GM13976 (cell line): ENCODE measurements around the gene TRIM44.

ENCODE experiments used
- DNase-seq: peaks from one replicate; pipeline ENCODE4 v3.0.0; 2012; ENCODE audit warnings: low spot score
- in situ Hi-C: fragments of 300-500 bp; cut with MboI; formaldehyde crosslinking; loops from one replicate; pipeline ENCODE4 v1.12.0; 2022; ENCODE audit warnings: low sequenced_read_pairs, mixed read lengths, inconsistent platforms; ENCODE audit not compliant: unreplicated experiment
- TF ChIP-seq, protein P1 (sequence below): IDR thresholded peaks from 2 replicates; pipeline ENCODE4 v1.5.1; 2012; ENCODE audit warnings: borderline replicate concordance, mild to moderate bottlenecking; ENCODE audit not compliant: insufficient read depth; ENCODE audit errors: extremely low read depth, missing control alignments, control extremely low read depth

The TRIM44 gene

GRCh38 chr11:35798983-35799382, 136.4 kb downstream of the TRIM44 start:
- in situ Hi-C loops: loop anchor here (10.0 kb wide), 1 partner anchor 124 kb away; no protein-coding TSS in a partner anchor
- TF ChIP-seq, protein P1, sequence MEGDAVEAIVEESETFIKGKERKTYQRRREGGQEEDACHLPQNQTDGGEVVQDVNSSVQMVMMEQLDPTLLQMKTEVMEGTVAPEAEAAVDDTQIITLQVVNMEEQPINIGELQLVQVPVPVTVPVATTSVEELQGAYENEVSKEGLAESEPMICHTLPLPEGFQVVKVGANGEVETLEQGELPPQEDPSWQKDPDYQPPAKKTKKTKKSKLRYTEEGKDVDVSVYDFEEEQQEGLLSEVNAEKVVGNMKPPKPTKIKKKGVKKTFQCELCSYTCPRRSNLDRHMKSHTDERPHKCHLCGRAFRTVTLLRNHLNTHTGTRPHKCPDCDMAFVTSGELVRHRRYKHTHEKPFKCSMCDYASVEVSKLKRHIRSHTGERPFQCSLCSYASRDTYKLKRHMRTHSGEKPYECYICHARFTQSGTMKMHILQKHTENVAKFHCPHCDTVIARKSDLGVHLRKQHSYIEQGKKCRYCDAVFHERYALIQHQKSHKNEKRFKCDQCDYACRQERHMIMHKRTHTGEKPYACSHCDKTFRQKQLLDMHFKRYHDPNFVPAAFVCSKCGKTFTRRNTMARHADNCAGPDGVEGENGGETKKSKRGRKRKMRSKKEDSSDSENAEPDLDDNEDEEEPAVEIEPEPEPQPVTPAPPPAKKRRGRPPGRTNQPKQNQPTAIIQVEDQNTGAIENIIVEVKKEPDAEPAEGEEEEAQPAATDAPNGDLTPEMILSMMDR: no peak
- DNase-seq: no peak

DNA sequence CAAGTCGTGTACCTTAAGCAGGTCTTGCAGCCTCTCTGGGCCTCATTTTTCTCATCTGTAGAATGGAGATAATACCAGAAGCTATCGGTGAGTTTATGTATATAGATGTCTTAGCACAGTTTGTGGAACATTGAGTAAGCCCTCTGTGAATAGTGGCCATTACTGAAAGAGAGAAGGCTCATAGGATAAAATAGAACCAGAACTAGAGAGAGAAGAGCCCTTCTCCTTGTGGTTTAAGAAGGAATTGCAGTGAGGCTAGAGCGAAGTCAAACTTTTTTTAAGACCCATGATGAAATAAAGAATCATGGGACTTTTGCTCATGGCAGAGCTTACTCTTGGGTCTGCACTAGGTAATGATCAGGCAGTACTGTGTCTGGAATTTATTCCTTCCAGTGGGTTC, 137.1 kb downstream of the TRIM44 start:
- TF ChIP-seq, protein P1: no peak
- in situ Hi-C loops: loop anchor here (10.0 to 25.0 kb wide), 2 partner anchors 125 to 187 kb away; partner anchors contain the start of gene FJX1
- no peak for DNase-seq

GRCh38 chr11:35800970-35801953, 138.7 kb downstream of the TRIM44 start:
- DNase-seq: peak; percentile 25
- in situ Hi-C loops: loop anchor here (25.0 kb wide), 1 partner anchor 189 kb away; the partner anchor contains the start of gene FJX1
- TF ChIP-seq, protein P1: no peak

- in situ Hi-C loops: loop anchor here (25.0 kb wide), 1 partner anchor 190 kb away; the partner anchor contains the start of gene FJX1
- TF ChIP-seq, protein P1: no peak
- DNase-seq: no peak
Measured at GRCh38 chr11:35802221-35802620, 139.6 kb downstream of the TRIM44 start.

DNA sequence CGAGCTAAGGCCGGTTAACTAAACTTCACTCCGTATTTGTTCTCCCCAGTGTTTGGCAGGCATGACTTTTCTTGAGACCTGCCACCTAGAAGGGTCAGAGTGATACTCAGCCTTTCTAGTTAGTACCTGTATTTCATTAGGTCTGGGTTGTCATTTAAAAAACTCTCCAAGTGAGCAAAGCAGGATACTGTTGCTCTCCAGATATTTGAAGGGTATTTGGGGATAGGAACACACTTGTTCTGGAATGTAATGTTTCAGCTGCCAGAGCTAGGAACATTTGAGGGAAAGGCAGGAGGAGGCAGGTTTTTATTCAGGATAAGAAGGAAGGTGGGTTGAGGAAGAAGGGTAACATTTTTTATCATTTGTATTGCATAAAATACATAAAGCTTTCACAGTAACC, 140.1 kb downstream of the TRIM44 start:
- in situ Hi-C loops: loop anchor here (25.0 kb wide), 1 partner anchor 190 kb away; the partner anchor contains the start of gene FJX1
- TF ChIP-seq, protein P1: no peak
- no peak for DNase-seq

DNA sequence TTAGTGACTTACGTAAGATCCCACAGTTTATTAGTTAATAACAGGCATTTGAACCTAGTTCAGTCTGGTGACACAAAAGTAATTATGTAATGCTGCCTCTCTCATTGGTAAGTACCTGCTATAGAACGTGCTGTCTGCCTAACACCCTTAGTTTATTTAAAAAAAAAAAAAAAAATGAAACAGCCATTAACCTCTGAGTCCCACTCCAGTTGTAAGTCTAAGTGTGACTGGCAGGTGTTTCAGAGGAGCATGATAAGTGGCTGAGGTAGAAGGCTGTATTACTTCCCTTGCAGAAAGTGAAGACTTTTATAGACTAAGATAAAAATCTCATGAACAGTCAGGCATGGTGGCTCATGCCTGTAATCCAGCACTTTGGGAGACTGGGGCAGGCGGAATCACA, 140.5 kb downstream of the TRIM44 start:
- DNase-seq: no peak
- in situ Hi-C loops: loop anchor here (25.0 kb wide), 1 partner anchor 191 kb away; the partner anchor contains the start of gene FJX1
- TF ChIP-seq, protein P1: no peak
